Measurements from ENCODE around the gene NME9.

The NME9 gene

DNA sequence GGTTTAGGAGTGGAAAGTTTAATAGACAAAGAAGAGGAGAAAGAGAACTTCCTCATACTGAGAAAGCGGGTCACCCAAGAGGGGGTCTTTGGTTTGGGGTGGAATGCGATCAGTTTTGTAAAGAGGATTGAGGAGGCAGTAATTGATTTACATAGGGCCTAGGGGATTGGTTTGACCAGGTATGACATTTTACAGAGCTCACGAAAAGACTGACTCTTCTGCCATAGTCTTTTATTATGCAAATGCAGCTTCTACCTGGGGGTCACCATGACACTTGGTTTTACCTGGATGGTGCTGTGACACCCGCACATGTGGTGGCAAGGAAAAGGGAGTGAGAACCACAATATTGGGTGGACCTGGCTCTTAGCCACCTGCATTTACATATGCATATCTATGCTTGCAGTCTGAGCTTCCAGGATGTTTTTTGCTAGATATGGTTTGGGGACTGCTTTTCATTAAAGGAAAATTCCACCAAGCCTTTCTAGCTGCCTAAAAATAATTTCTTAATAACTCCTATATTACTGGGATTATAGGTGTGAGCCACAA is 6.9 kb upstream of the NME9 start:
- in situ Hi-C loops (cut with MboI; ENCODE audit: low sequenced_read_pairs) = no loop called here

DNA sequence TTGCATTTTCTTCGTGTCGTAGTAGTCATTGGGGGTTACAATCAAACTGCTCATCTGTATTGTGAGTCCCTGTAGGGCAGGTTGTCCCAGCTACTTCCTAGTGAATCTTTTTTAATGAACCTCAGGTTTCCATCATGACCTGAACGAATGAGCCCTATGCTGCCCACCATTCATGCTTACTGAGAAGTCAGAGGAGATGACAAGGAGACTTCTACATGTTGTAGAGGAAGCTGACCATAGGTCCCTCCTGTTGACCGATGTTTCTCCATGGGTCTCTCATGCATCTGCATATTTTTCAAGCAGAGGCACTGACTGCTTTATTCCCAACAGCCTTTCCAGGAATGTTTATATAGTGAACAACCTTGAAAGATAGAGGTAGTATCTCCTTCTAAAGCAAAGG is 5.0 kb upstream of the NME9 start:
- in situ Hi-C loops (cut with MboI; ENCODE audit: low sequenced_read_pairs) = no loop called here

DNA sequence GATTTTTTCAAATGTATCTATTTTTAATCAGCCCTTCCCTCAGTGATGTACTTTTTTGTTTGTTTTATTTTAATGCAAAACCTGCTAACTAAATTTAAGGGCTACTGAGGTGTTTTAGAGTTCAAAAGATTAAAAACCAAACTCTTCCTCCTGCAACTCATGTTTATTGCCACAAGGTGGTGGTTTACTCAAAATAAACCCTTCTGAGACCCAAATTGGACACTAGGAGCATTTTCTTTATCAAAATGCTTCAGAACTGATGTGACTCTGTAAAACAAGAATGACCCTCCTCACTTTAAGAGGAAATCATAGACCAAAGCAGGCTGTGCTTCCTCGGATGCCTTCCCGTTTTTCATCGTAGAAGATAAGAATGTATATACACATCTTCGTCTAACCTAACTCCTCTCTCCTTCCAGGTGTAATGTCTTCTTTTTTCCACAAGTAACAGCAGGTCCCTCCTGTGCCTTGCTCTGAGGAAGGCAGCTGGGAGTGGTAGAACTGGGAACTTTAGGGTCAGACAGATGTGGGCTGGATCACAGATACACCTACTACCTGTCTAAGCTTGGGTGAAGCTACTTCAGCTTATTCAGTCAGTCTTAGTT is 2.9 kb upstream of the NME9 start:
- in situ Hi-C loops (cut with MboI; ENCODE audit: low sequenced_read_pairs) = no loop called here

DNA sequence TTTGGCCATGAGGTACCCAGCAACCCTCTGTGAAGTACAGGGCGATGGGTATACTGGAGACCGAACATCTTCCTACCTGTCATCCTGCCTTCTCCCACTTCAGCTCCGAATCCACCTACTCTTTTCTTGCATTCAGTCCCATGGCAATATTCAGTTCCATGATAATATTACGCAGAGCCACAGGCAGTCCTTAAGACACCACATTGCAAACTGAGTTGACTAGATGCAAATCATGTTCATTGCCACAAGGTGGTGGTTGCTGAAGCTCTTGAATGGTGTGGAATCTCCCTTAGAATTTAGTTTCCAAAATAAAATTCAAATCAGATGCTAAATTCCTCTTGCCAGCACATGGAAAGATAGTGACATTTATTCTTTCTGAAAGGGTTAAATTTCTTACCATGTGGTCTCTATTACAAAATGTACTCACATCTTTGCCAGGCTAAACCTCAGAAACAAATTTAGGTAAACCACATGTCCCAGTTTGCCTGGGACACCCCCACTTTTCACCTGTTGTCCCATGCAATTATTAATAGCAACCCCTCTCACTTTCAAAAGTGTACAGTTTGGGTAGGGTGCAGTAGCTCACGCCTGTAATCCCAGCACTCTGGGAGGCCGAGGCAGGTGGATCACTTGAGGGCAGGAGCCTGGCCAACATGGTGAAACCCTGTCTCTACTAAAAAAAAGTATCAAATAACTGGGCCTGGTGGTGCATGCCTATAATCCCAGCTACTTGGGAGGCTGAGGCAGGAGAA is 1.7 kb upstream of the NME9 start:
- in situ Hi-C loops (cut with MboI; ENCODE audit: low sequenced_read_pairs) = no loop called here

DNA sequence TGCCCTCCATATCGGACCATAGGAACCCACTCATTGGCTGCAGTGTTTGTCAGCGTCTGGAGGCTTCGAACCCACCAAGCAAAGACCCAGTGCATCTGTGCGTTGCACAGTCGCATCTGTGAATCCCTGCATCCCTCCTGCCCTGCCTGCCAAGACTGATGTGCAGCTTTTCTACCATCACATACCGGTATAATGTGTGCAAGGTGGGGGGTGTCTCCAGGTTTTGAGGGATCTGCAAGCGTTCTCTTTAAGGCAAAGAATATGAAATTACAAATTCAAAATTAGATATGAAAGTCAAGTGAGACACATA is 288 bp upstream of the NME9 start:
- in situ Hi-C loops (cut with MboI; ENCODE audit: low sequenced_read_pairs) = no loop called here

DNA sequence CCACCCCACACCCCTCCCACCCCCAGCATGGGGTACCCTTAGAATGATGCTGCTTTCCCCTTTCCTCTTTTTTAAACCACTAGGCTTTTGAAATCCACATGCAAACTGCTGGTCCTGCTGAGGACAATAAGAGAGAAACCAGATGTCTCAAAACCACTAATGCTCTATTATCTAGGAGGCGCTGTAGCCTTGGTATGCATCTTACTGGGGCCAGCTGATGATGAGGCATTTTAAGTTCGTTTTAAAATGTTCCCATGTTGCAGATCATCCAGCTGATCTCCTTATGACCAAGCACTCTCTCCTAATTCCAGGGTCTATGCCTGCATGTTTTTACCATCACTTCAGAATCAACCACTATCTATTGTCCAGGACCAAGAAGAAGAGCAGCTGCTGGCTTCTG is 1.3 kb downstream of the NME9 start:
- in situ Hi-C loops (cut with MboI; ENCODE audit: low sequenced_read_pairs) = no loop called here

DNA sequence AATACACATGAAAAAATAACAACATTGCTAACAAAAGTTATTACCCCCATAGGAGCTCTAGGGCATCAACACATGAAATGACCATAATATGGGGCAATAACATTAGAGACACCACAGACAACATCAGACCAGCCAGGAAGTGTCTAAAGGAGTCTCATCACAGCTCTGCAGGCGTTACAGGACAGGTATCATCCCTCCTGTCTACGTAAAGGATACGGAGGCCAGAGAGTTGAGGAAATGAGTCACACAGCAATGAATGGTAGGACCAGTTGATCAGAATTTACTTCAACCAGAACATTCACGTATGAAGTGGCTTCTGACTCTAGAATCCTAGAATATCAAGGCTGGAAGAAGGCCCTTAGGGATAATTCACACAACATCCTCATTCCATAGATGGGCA is 1.8 kb downstream of the NME9 start:
- in situ Hi-C loops (cut with MboI; ENCODE audit: low sequenced_read_pairs) = no loop called here

DNA sequence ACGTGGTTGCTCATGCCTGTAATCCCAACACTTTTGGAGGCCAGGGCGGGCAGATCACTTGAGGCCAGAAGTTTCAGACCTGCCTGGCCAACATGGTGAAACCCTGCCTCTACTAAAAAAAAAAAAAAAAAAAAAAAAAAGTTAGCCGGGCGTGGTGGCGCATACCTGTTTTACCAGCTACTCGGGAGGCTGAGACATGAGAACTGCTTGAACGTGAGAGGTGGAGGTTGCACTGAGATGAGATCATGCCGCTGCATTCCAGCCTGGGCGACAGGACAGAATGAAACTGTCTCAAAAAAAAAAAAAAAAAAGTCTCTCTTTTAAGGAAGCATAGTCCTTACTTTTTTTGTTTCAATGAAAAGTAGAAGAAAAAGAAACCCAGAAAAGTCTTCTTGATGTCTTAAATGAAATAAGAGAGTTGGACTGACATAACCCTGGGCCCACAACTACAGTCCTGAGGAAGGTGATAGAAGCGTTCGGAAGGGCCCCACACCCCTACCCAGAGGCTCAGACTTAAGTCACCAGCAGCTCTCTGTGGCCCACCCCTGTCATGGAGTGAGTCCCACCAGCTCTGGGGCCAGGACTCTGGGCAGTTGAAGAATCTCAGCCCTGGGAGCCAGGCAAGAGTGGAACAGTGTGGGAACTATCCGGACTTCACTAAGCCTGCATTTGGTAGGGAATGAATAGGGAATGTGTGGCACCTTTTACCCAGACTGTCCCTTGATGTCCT is 2.6 kb downstream of the NME9 start:
- in situ Hi-C loops (cut with MboI; ENCODE audit: low sequenced_read_pairs) = no loop called here

DNA sequence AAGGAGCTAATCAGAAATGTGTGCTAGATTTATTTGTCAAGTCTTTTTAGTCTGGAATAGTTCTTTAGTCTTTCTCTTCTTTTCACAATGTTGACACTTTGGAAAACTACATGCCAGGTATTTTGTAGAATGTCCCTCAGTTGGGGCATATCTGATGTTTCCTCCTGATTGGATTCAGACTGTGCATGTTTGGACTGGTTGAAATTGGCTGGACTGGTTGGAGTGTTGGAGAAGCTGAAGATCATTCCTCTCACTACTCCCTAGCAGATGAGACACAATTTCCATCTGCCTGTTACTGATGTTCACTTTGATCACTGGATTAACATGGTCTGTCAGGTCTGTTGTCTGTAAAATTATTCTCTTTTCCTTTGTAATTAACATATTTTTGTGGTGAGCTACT is 3.7 kb downstream of the NME9 start:
- in situ Hi-C loops (cut with MboI; ENCODE audit: low sequenced_read_pairs) = no loop called here

DNA sequence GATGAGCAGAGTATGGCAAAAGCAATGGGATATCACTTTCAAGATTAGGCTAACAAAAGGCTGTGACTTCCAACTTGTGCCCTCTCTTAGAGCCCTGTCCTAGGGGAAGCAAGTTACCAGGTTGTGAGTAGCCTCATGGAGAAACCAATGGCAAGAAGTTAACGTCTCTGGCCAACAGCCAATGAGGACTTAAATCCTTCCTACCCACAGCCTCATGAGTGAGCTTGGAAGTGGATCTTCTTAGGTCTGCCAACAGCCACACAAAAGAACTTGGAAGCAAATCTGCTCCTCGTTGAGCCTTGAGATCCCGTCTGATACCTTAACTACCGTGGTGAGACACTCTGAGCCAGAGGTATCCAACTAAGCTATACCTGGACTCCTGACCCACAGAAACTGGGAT is 5.7 kb downstream of the NME9 start:
- in situ Hi-C loops (cut with MboI; ENCODE audit: low sequenced_read_pairs) = no loop called here

DNA sequence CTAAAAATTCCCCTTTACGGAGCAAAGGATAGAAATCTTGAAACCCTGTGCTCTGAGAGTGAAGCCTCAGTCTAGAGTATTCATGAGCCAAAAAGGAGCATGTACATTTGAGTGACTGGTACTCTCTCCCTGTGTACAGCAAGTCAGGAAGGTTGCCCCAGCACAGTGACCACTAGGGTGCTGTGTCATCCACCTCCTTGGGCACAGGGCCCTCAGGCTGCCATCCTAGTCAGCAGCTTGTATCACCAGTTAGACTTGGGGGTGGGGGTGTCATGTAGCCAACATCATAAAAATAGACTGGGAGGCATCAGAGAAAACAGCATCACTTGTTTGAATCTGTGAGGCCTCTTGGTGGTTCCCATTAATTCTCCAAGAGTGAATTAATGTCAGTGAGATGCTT is 12.0 kb downstream of the NME9 start:
- in situ Hi-C loops (cut with MboI; ENCODE audit: low sequenced_read_pairs) = no loop called here

DNA sequence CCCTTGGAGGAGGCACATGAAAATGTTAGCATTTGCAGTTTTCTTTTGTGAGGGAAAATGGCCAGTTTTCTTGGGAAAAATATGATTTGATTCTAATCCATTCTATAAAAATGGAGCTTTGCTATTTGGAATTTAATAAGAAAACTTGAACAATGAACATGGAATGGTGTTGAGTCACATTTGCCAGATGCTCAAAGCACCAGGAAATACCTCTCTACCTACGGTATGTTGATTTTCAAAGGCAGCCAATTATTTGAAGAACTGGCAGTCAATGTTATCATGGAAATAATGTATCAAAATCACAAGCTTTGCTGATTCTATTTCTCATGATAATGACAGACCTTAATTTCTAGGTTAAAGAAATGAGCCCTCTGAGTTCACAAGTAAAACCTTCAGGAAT is 14.9 kb downstream of the NME9 start:
- in situ Hi-C loops (cut with MboI; ENCODE audit: low sequenced_read_pairs) = no loop called here

DNA sequence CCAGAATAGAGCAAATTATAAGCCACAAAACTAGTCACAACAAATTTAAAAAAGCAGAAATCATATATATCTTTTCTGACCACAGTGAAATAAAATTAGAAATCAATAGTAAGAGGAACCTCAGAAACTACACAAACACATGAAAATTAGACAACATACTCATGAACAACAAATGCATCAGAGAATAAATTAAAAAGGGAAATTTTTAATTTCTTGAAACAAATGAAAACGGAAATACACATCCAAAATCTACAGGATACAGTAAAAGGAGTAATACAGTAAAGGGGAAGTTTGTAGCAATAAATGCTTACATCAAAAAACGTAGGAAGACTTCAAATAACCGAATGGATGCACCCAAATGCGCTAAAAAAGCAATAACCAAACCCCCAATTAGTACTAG is 19.2 kb downstream of the NME9 start:
- in situ Hi-C loops (cut with MboI; ENCODE audit: low sequenced_read_pairs) = no loop called here

DNA sequence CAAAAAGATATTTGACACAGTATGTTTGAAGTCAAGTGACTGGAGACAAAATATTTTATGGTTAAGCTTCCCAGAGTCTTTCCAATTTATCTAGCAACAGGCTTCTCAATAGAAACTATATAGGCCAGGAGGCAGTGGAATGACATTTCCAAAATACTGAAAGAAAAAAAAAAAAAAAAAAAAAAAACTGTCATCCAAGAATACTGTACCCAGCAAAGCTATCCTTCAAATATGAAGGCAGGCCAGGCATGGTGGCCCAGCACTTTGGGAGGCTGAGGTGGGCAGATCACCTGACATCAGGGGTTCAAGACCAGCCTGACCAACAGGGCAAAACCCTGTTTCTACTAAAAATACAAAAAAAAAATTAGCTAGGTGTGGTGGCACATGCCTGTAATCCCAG is 20.9 kb downstream of the NME9 start:
- in situ Hi-C loops (cut with MboI; ENCODE audit: low sequenced_read_pairs) = no loop called here

DNA sequence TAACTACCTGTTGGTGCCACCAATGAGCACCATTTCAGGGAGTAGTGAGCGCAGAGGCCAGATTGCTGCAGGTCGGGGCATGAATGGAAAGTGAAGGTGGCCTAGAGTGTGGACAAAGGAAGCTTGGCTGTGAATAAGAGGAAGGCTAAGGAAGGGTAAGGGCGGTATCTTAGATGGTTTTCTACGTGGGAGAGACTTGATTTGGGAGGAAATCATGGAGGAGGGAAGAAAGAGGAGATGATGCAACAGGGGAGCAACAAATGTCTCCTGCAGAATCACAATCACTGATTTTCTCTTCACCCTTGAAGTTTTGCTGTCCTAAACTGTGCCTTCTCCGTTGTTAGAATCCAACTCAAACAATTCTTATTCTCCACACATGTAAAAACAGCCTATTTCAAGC is 21.8 kb downstream of the NME9 start:
- in situ Hi-C loops (cut with MboI; ENCODE audit: low sequenced_read_pairs) = no loop called here

DNA sequence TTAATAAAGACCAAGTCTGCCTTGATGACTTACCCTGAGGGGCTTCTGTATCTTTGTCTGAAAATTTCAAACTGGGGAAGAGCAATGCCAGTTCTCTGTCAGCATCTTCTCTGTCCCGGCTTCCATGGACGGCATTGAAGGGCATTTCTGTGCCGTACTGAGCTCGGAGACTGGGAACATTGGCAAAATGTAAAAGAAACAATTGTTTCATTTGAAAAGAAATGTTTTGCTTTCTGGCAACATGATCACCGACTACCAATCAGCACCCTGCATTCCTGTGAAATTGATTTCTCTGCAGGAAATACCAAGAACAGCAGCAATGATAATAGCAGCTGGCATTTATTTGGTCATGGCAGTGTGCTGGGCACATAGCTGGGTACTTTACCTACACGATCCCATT is 26.2 kb downstream of the NME9 start:
- in situ Hi-C loops (cut with MboI; ENCODE audit: low sequenced_read_pairs) = no loop called here

DNA sequence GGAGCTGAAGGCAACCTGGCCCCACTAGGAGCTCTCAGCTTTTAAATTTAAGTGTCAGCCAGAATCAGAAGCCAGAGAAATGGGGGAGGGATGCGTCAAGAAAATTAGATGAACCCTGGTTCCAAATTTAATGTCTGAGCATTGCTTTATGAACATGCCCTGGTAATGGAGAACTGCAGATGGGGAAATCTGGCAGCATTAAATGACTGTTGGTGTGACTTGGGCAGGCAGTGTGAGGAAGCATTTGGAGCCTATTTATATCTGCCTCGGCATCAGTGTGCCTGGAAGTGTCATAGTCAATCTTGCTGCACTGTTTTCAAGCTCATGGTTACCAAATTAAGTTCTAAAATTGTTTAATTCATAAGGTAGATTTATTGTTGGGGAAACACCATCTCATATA is 29.0 kb downstream of the NME9 start:
- in situ Hi-C loops (cut with MboI; ENCODE audit: low sequenced_read_pairs) = no loop called here

DNA sequence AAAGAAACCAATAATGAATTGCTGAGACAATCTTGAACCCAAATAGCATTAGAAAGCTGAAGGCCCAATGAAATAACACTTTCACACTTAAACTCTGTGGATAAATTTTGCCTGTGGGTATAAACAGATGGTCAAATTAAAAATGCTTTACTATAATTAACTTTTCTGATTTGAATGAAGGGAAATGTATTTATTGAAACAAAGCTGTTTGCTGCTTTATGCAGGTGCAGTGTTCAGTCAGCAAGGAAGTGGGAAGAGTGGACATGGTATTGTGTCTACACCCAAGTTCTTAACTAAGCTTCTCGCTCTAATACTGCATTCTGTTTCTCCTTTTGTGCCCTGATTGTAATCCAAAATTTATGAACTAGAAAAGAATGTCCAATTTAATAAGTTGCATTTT is 31.8 kb downstream of the NME9 start:
- in situ Hi-C loops (cut with MboI; ENCODE audit: low sequenced_read_pairs) = no loop called here

DNA sequence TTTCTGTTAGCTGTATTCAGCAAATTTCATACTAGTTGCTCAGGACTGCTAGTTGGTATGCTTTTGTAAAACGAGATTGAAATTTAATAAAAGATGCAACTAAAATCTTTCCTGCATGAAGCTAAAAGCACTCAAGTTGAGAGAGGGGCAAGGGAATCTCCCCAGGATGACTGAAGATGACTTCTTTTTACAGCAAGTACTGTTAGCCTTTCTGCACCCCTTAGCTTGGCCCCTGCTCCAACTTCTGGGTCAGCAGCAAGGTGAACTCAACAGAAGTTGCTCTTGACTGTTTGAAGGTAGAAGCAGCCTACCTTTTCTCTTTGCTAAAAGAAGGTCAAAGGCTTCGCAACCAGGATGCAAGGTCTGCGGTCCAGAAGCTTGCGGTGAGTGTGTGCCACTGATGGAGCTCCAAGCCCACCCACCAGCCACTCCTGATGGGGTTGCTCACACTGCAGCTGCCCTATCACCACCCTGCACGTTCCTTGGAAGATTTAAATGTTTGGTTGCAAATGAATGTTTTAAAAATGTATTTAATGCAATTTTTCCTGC is 32.5 kb downstream of the NME9 start:
- in situ Hi-C loops (cut with MboI; ENCODE audit: low sequenced_read_pairs) = no loop called here

DNA sequence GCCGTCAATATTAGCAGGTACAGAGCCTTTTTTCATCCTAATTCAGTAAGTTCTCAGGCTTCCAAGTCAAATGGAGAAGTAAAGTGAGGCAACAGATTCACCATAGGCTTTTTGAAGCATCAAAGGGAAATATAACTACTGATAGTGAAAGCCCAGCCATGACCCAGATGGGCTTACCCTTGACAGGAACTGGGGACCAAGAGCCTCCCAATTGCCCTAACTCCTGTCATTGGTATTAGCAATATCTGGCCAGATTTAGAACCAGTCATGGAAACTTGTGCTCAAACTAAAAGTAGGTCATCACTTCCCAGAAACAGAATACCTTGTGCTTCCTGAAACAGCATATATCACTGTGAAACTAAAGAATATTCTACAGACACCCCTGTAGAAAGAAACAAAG is 33.0 kb downstream of the NME9 start:
- in situ Hi-C loops (cut with MboI; ENCODE audit: low sequenced_read_pairs) = no loop called here

DNA sequence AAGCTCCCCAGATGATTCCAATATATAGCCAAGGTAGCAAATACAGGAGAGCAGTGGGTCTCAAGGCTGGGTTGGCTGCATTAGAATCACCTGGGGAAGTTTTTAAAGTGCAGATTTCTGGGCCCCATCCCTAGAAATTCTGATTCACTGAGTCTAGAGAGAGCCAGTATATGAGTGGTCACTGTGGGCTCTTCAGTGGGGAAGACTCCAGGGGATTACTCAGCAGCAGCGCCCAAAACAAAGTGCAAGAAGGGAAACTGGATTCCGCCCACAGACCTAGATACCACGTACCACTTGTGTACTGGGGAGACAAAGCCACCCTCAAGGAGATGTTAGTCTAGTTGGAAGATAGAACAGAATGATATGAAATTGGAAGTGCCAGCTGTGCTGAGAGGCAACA is 40.0 kb downstream of the NME9 start:
- in situ Hi-C loops (cut with MboI; ENCODE audit: low sequenced_read_pairs) = no loop called here

DNA sequence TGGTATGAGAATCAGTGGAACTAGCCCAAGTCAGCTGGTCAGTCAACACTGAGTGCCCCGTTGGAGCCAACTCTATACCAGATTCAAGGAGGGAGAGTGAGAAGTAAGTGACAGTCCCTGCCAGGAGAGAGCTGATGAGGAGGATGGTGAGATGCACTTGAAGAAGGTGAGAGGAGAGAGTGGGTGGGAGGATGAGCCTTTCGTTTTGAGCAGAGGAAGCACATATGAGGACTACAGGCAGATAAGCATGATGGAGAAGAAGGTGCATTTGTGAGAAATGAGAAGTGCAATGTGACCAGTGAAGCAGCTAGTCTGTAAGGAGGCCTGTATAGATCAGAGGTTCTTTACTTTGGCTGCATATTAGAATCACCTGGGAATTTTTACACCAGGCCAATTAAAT is 40.4 kb downstream of the NME9 start:
- in situ Hi-C loops (cut with MboI; ENCODE audit: low sequenced_read_pairs) = no loop called here

All from HL-60/S4 (cell line).